GM23338 (cell line): ENCODE measurements around the gene WIPI1. TPM values are rescaled to one million over a fixed set of nuclear protein-coding genes. Genes with fewer than 3 reads are reported as not detected.

Experiments used
- ATAC-seq: fragments of 200-7000 bp; cut with Tn5 transposase; 3 replicates; pipeline ENCODE4 v1.9.1; 2020
- DNase-seq: peaks from one replicate; pipeline ENCODE4 v3.0.0-alpha.2; 2015; ENCODE audit warnings: low spot score
- H2AFZ ChIP-seq: fragments of 200-600 bp; sonication (generic); 2 replicates; pipeline ENCODE4 v1.8.0; 2016; ENCODE audit warnings: antibody characterized with exemption, mild to moderate bottlenecking, moderate library complexity
- H3F3A ChIP-seq: fragments of 200-600 bp; sonication (generic); replicated peaks from 2 replicates; pipeline ENCODE4 v1.8.0; 2017; ENCODE audit warnings: antibody characterized with exemption, mixed run types, low read depth
- H3K27ac ChIP-seq: fragments of 200-600 bp; sonication (generic); 2 replicates; pipeline ENCODE4 v1.6.1; 2016; ENCODE audit warnings: low read depth
- H3K27me3 ChIP-seq: fragments of 200-600 bp; sonication (generic); 2 replicates; pipeline ENCODE4 v1.8.0; 2016; ENCODE audit warnings: mild to moderate bottlenecking, mixed run types, moderate library complexity; ENCODE audit not compliant: insufficient read depth
- H3K36me3 ChIP-seq: fragments of 200-600 bp; sonication (generic); 2 replicates; pipeline ENCODE4 v1.8.0; 2016; ENCODE audit warnings: mild to moderate bottlenecking; ENCODE audit not compliant: insufficient read depth
- H3K4me1 ChIP-seq: fragments of 200-600 bp; sonication (generic); 2 replicates; pipeline ENCODE4 v1.8.0; 2016; ENCODE audit warnings: mild to moderate bottlenecking, moderate library complexity; ENCODE audit not compliant: insufficient read depth
- H3K4me2 ChIP-seq: fragments of 200-600 bp; sonication (generic); 2 replicates; pipeline ENCODE4 v1.7.1; 2017; ENCODE audit warnings: mixed run types
- H3K4me3 ChIP-seq: fragments of 200-600 bp; sonication (generic); 2 replicates; pipeline ENCODE4 v1.6.1; 2016; ENCODE audit warnings: mixed run types
- H3K79me2 ChIP-seq: fragments of 200-600 bp; sonication (generic); replicated peaks from 2 replicates; pipeline ENCODE4 v1.8.0; 2017; ENCODE audit warnings: mild to moderate bottlenecking; ENCODE audit not compliant: insufficient read depth
- H3K9me2 ChIP-seq: fragments of 200-600 bp; sonication (generic); 2 replicates; pipeline ENCODE4 v1.8.0; 2017; ENCODE audit not compliant: insufficient read depth
- H4K20me1 ChIP-seq: fragments of 200-600 bp; sonication (generic); replicated peaks from 2 replicates; pipeline ENCODE4 v1.8.0; 2017; ENCODE audit warnings: mild to moderate bottlenecking; ENCODE audit not compliant: insufficient read depth
- H3K27ac Mint-ChIP-seq: 2 replicates; pipeline ENCODE4 v1.8.0; 2020; ENCODE audit warnings: inconsistent platforms, mild to moderate bottlenecking, moderate library complexity, mixed read lengths
- H3K27me3 Mint-ChIP-seq: 3 replicates; pipeline ENCODE4 v1.8.0; 2022; ENCODE audit warnings: low read depth, mild to moderate bottlenecking, moderate library complexity, mixed read lengths, inconsistent platforms; ENCODE audit not compliant: insufficient read depth, poor library complexity
- H3K36me3 Mint-ChIP-seq: 3 replicates; pipeline ENCODE4 v1.8.0; 2021; ENCODE audit warnings: low read depth, mild to moderate bottlenecking, inconsistent platforms, moderate library complexity, mixed read lengths
- H3K4me1 Mint-ChIP-seq: 3 replicates; pipeline ENCODE4 v1.8.0; 2020; ENCODE audit warnings: mild to moderate bottlenecking, inconsistent platforms, mixed read lengths
- H3K4me3 Mint-ChIP-seq: 3 replicates; pipeline ENCODE4 v1.8.0; 2021; ENCODE audit warnings: moderate library complexity, mild to moderate bottlenecking, inconsistent platforms, mixed read lengths
- H3K9me3 Mint-ChIP-seq: 3 replicates; pipeline ENCODE4 v1.8.0; 2020; ENCODE audit warnings: moderate library complexity, mild to moderate bottlenecking, inconsistent platforms, mixed read lengths
- CTCF ChIP-seq, 2 experiments: fragments of 200-600 bp in 1 of 2; sonication (generic) in 1 of 2; conservative IDR thresholded peaks; 2 replicates each; pipeline versions ENCODE4 v1.5.1 to v1.6.1; 2016 to 2017; ENCODE audit warnings: antibody characterized with exemption in 2 of 2, low read depth in 2 of 2, mild to moderate bottlenecking in 2 of 2, moderate library complexity in 1 of 2
- ETS1 ChIP-seq: IDR thresholded peaks from 2 replicates; pipeline ENCODE4 v1.6.1; 2016; ENCODE audit warnings: antibody characterized with exemption
- EZH2 ChIP-seq: fragments of 200-600 bp; sonication (generic); IDR thresholded peaks from one replicate; pipeline ENCODE4 v1.8.0; 2017; ENCODE audit warnings: antibody characterized with exemption, mild to moderate bottlenecking, low read depth; ENCODE audit not compliant: unreplicated experiment
- EZH2phosphoT487 ChIP-seq: fragments of 200-600 bp; sonication (generic); IDR thresholded peaks from one replicate; pipeline ENCODE4 v1.8.1; 2018; ENCODE audit warnings: antibody characterized with exemption; ENCODE audit not compliant: unreplicated experiment
- JUNB ChIP-seq: IDR thresholded peaks from one replicate; pipeline ENCODE4 v1.6.1; 2016; ENCODE audit warnings: antibody characterized with exemption; ENCODE audit not compliant: unreplicated experiment
- NANOG ChIP-seq: IDR thresholded peaks from 2 replicates; pipeline ENCODE4 v1.6.1; 2016; ENCODE audit warnings: antibody characterized with exemption, borderline replicate concordance
- POLR2AphosphoS5 ChIP-seq: IDR thresholded peaks from 2 replicates; pipeline ENCODE4 v1.6.1; 2016; ENCODE audit warnings: antibody characterized with exemption, low read depth
- REST ChIP-seq: IDR thresholded peaks from one replicate; pipeline ENCODE4 v1.6.1; 2018; ENCODE audit warnings: antibody characterized with exemption; ENCODE audit not compliant: unreplicated experiment
- STAT1 ChIP-seq: IDR thresholded peaks from one replicate; pipeline ENCODE4 v1.6.1; 2016; ENCODE audit warnings: antibody characterized with exemption; ENCODE audit not compliant: unreplicated experiment
- ZNF114 ChIP-seq: fragments of 250-450 bp; sonication (Bioruptor Pico); IDR thresholded peaks from 2 replicates; pipeline ENCODE4 v1.5.0; 2020; ENCODE audit warnings: mild to moderate bottlenecking, moderate library complexity
- ZNF331 ChIP-seq: fragments of 250-450 bp; sonication (Bioruptor Pico); IDR thresholded peaks from 2 replicates; pipeline ENCODE4 v1.5.0; 2020; ENCODE audit warnings: low read depth, mild to moderate bottlenecking, moderate library complexity
- polyA plus RNA-seq: library from polyadenylated mRNA; unstranded; fragments of >200 nt; fragmentation: Nextera tagmentation; extraction: Ambion mirVana; gene quantifications from 2 replicates; pipeline ENCODE4 v1.2.1, GENCODE V29; 2016
- total RNA-seq: library from RNA; depleted of rRNA; stranded (reverse); fragments of >200 nt; shearing (Covaris generic); gene quantifications from 2 replicates; pipeline ENCODE4 v1.2.3, GENCODE V29; 2014

WIPI1 gene
- total and polyA plus RNA-seq, 2 experiments from 2014 or later: 24.1 to 29.3 TPM

GRCh38 chr17:68505951-68506350 is 48.7 kb upstream of the WIPI1 start:
- H3K27ac ChIP-seq: no peak overlapping the region
- Mint-ChIP-seq H3K27ac (no peak overlapping the region), H3K4me3 (no peak overlapping the region), H3K27me3 (no peaks in the 10 kb centered on the region), H3K36me3 (no peaks in the 10 kb centered on the region), H3K9me3 (no peaks in the 10 kb centered on the region; the same call in 2 of the 3 replicates), H3K4me1 (peaks cover under 1% of the 10 kb centered on the region; the same call in 2 of the 3 replicates)
- H3K79me2 ChIP-seq: no peaks in the 10 kb centered on the region
- H3K9me2 ChIP-seq: peaks cover 7% of the 10 kb centered on the region; the same call in 1 of the 2 replicates
- no peak overlapping the region for H3K4me3 ChIP-seq
- ATAC-seq: no peak
- no peaks in the 10 kb centered on the region for H3F3A ChIP-seq
- TF ChIP-seq REST (no peak), CTCF (conservative IDR thresholded peaks at IDR 0.05; ENCODE audit: low read depth in 2 of 2) (no peak)
- H3K36me3 ChIP-seq: no peaks in the 10 kb centered on the region
- DNase-seq: no peak
- H3K27me3 ChIP-seq: no peaks in the 10 kb centered on the region
- no peaks in the 10 kb centered on the region for H4K20me1 ChIP-seq
- no peak overlapping the region for H3K4me2 ChIP-seq
- peaks cover 9% of the 10 kb centered on the region for H3K4me1 ChIP-seq
- no peak overlapping the region for H2AFZ ChIP-seq

GRCh38 chr17:68501074-68501473 is 43.8 kb upstream of the WIPI1 start:
- Histone ChIP-seq H3K36me3 (no peaks in the 10 kb centered on the region), H2AFZ (no peak overlapping the region), H3F3A (0 out of 2 replicates have a peak, but pooled peaks cover 3% of the 10 kb centered on the region), H3K27me3 (no peaks in the 10 kb centered on the region), H3K79me2 (no peaks in the 10 kb centered on the region), H3K9me2 (no peaks in the 10 kb centered on the region), H4K20me1 (no peaks in the 10 kb centered on the region), H3K27ac (no peak overlapping the region), H3K4me3 (no peak overlapping the region), H3K4me2 (no peak overlapping the region), H3K4me1 (no peaks in the 10 kb centered on the region)
- Mint-ChIP-seq H3K4me3 (no peak overlapping the region), H3K4me1 (no peaks in the 10 kb centered on the region), H3K9me3 (peaks cover 5% of the 10 kb centered on the region), H3K27ac (no peak overlapping the region), H3K36me3 (peaks cover 5% of the 10 kb centered on the region; the same call in 2 of the 3 replicates), H3K27me3 (peaks cover 5% of the 10 kb centered on the region)
- ATAC-seq (no peak), DNase-seq (no peak)
- TF ChIP-seq STAT1: no peak
- no peak for TF ChIP-seq POLR2AphosphoS5
- TF ChIP-seq REST: no peak
- TF ChIP-seq JUNB: no peak
- TF ChIP-seq ZNF331 (CRISPR knock-in tag): no peak
- no peak for TF ChIP-seq CTCF (conservative IDR thresholded peaks at IDR 0.05; ENCODE audit: low read depth in 2 of 2)
- no peak for TF ChIP-seq EZH2
- no peak for TF ChIP-seq EZH2phosphoT487
- TF ChIP-seq ETS1: no peak
- no peak for TF ChIP-seq ZNF114 (CRISPR knock-in tag)
- no peak for TF ChIP-seq NANOG
